Activated T-cell treated with anti-CD3 and anti-CD28 coated beads for 4 hours (primary cell): ENCODE results near the gene CEPT1.
A peak's percentile ranks its signal among the peaks of the same experiment; 100 is the strongest.

Experiments used
- DNase-seq: peaks from one replicate; pipeline ENCODE4 v3.0.0-alpha.2; 2020

The CEPT1 gene

GRCh38 chr1:111193712-111194480 lies 53.9 kb downstream of the CEPT1 start:
- no peak for DNase-seq

GRCh38 chr1:111195002-111195684 lies 55.1 kb downstream of the CEPT1 start:
- no peak for DNase-seq

GRCh38 chr1:111196213-111196612 lies 56.2 kb downstream of the CEPT1 start:
- DNase-seq: no peak

- DNase-seq: peak; percentile 54
Measured at GRCh38 chr1:111197598-111198284, 57.7 kb downstream of the CEPT1 start.

GRCh38 chr1:111198836-111199235 lies 58.8 kb downstream of the CEPT1 start:
- DNase-seq: no peak

- no peak for DNase-seq
Measured at GRCh38 chr1:111199329-111199728, 59.3 kb downstream of the CEPT1 start.

GRCh38 chr1:111199881-111200801 lies 60.1 kb downstream of the CEPT1 start, which contains the start of gene DENND2D:
TSS of gene DENND2D (minus strand) at chr1:111200646. CDS start at chr1:111200459, 187 bp downstream.
- DNase-seq: no peak

GRCh38 chr1:111200802-111201161 lies 60.8 kb downstream of the CEPT1 start:
- DNase-seq: no peak

GRCh38 chr1:111201275-111202090 lies 61.5 kb downstream of the CEPT1 start:
- DNase-seq: no peak

- DNase-seq: no peak
Measured at GRCh38 chr1:111202366-111202706, 62.3 kb downstream of the CEPT1 start.

GRCh38 chr1:111202707-111203623 lies 62.9 kb downstream of the CEPT1 start:
- DNase-seq: no peak

GRCh38 chr1:111203681-111204200 lies 63.7 kb downstream of the CEPT1 start:
- peak; percentile 69 for DNase-seq

GRCh38 chr1:111204201-111204982 lies 64.4 kb downstream of the CEPT1 start:
- peak; percentile 48 for DNase-seq

- DNase-seq: no peak
Measured at GRCh38 chr1:111204983-111205713, 65.1 kb downstream of the CEPT1 start.

- no peak for DNase-seq
Measured at GRCh38 chr1:111205714-111206050, 65.7 kb downstream of the CEPT1 start.

GRCh38 chr1:111208921-111209320 lies 68.9 kb downstream of the CEPT1 start:
- DNase-seq: no peak

GRCh38 chr1:111209622-111210021 lies 69.6 kb downstream of the CEPT1 start:
- DNase-seq: no peak

- DNase-seq: no peak
Measured at GRCh38 chr1:111211921-111212320, 71.9 kb downstream of the CEPT1 start.
